Endothelial cell of umbilical vein (primary cell): ENCODE results near the gene UPF1. TPM values are rescaled to one million over a fixed set of nuclear protein-coding genes. Genes with fewer than 3 reads are reported as not detected.

Source experiments
- BruUV-seq: library from RNA; stranded (reverse); fragments of 400-500 nt; replicated peaks from 2 replicates; lab custom pipeline; 2021; lab: Mats Ljungman, UMichigan
- CTCF ChIA-PET: fragments of 300-600, 350-600 bp; sonication (Branson Sonifier 250); formaldehyde crosslinking; loops from one replicate; lab custom pipeline; 2021; ENCODE audit warnings: antibody characterized with exemption, inconsistent platforms; lab: Charles Lee
- POLR2A ChIA-PET: fragments of 300-600, 350-600 bp; sonication (Branson Sonifier 250); formaldehyde crosslinking; loops from one replicate; lab custom pipeline; 2021; ENCODE audit warnings: antibody characterized with exemption, inconsistent platforms; lab: Charles Lee
- DNase-seq: peaks from one replicate; pipeline ENCODE4 v3.0.0-alpha.2; 2011; ENCODE audit warnings: low read depth, low spot score
- FAIRE-seq: peaks from 2 replicates; lab custom pipeline; 2011; peaks lifted over from hg19 to GRCh38; lab: Jason Lieb, UNC
- H2AFZ ChIP-seq: 2 replicates; pipeline ENCODE4 v1.6.0; 2012; ENCODE audit warnings: low read depth, low read length, control low read depth, inconsistent platforms
- H3K27ac ChIP-seq: 2 replicates; pipeline ENCODE4 v1.5.1; 2011; ENCODE audit warnings: low read depth, mild to moderate bottlenecking, control low read depth, low read length, moderate library complexity; ENCODE audit not compliant: insufficient read depth
- H3K27me3 ChIP-seq, 2 experiments: 2 replicates each; pipeline versions ENCODE4 v1.6.0 to v1.6.1; 2011; ENCODE audit warnings: low read length in 2 of 2, mixed read lengths in 1 of 2; ENCODE audit not compliant: control insufficient read depth in 2 of 2, insufficient read depth in 2 of 2
- H3K36me3 ChIP-seq, 2 experiments: 2 replicates in 1 of 2; 3 replicates in 1 of 2; pipeline ENCODE4 v1.5.1; 2011; ENCODE audit warnings: low read length in 2 of 2, mild to moderate bottlenecking in 1 of 2, moderate library complexity in 1 of 2; ENCODE audit not compliant: control insufficient read depth in 2 of 2, insufficient read depth in 2 of 2; ENCODE audit errors: extremely low read depth in 1 of 2
- H3K4me1 ChIP-seq: 3 replicates; pipeline ENCODE4 v1.5.1; 2011; ENCODE audit warnings: mild to moderate bottlenecking, low read length; ENCODE audit not compliant: control insufficient read depth, insufficient read depth; ENCODE audit errors: extremely low read depth
- H3K4me2 ChIP-seq: 2 replicates; pipeline ENCODE4 v1.6.1; 2011; ENCODE audit warnings: low read length, control low read depth, mixed read lengths; ENCODE audit not compliant: insufficient read depth
- H3K4me3 ChIP-seq, 3 experiments: fragments of 200-600 bp in 1 of 3; sonication (generic), shearing (Covaris generic) in 1 of 3; replicated peaks in 1 of 3; 2 replicates each; pipeline ENCODE4 v1.5.1; 2011 to 2016; ENCODE audit warnings: control low read depth in 3 of 3, low read length in 3 of 3, mild to moderate bottlenecking in 2 of 3, inconsistent platforms in 1 of 3, low read depth in 1 of 3, moderate library complexity in 1 of 3; ENCODE audit not compliant: insufficient read depth in 1 of 3
- H3K79me2 ChIP-seq: 2 replicates; pipeline ENCODE4 v1.6.0; 2012; ENCODE audit warnings: low read length, inconsistent platforms; ENCODE audit not compliant: control insufficient read depth, insufficient read depth
- H3K9ac ChIP-seq: replicated peaks from 2 replicates; pipeline ENCODE3; 2011; ENCODE audit warnings: low read length, control low read depth; ENCODE audit not compliant: insufficient read depth; ENCODE audit errors: extremely low read depth
- H3K9me1 ChIP-seq: replicated peaks from 3 replicates; pipeline ENCODE4 v1.6.0; 2011; ENCODE audit warnings: mild to moderate bottlenecking, low read length; ENCODE audit not compliant: control insufficient read depth, insufficient read depth; ENCODE audit errors: extremely low read depth
- H3K9me3 ChIP-seq: replicated peaks from 2 replicates; pipeline ENCODE4 v1.5.1; 2012; ENCODE audit warnings: low read length, inconsistent platforms; ENCODE audit not compliant: control insufficient read depth, insufficient read depth
- H4K20me1 ChIP-seq: replicated peaks from 2 replicates; pipeline ENCODE3; 2011; ENCODE audit warnings: mild to moderate bottlenecking, low read length; ENCODE audit not compliant: control insufficient read depth, insufficient read depth; ENCODE audit errors: extremely low read depth
- EZH2 ChIP-seq: IDR thresholded peaks from 2 replicates; pipeline ENCODE4 v1.6.1; 2012; ENCODE audit warnings: borderline replicate concordance, low read depth, mild to moderate bottlenecking, moderate library complexity, low read length, inconsistent platforms; ENCODE audit not compliant: severe bottlenecking
- FOS ChIP-seq: IDR thresholded peaks from 2 replicates; pipeline ENCODE4 v1.6.1; 2011; ENCODE audit warnings: mild to moderate bottlenecking, low read length, moderate library complexity, borderline replicate concordance; ENCODE audit not compliant: insufficient read depth
- GATA2 ChIP-seq: IDR thresholded peaks from 2 replicates; pipeline ENCODE4 v1.7.0; 2011; ENCODE audit warnings: low read depth, mild to moderate bottlenecking, moderate library complexity, mixed read lengths, low read length; ENCODE audit not compliant: insufficient read length, insufficient read depth
- JUN ChIP-seq: IDR thresholded peaks from 2 replicates; pipeline ENCODE4 v1.6.1; 2011; ENCODE audit warnings: borderline replicate concordance, low read depth; ENCODE audit not compliant: insufficient read length, insufficient read depth
- MYC ChIP-seq: IDR thresholded peaks from one replicate; pipeline ENCODE4 v1.6.1; 2011; ENCODE audit warnings: mild to moderate bottlenecking, low read depth, low read length
- POLR2A ChIP-seq: IDR thresholded peaks from 2 replicates; pipeline ENCODE4 v1.6.1; 2012; ENCODE audit warnings: low read depth, mild to moderate bottlenecking, control low read depth, low read length
- POLR2AphosphoS5 ChIP-seq: IDR thresholded peaks from 2 replicates; pipeline ENCODE4 v1.6.1; 2012; ENCODE audit warnings: low read depth, mild to moderate bottlenecking, control low read depth, low read length, moderate library complexity; ENCODE audit not compliant: insufficient read depth
- dilution Hi-C: fragments of 300-500 bp; cut with MboI; formaldehyde crosslinking; loops from one replicate; pipeline ENCODE4 v1.15.0; 2019; ENCODE audit warnings: low sequenced_read_pairs; ENCODE audit not compliant: extremely low pct_ligation_motif_present
- intact Hi-C: fragments of 100-400 bp; cut with micrococcal nuclease; formaldehyde crosslinking; loops from one replicate; pipeline ENCODE4 v1.10.0; 2022
- polyA plus RNA-seq, 4 experiments: library from polyadenylated mRNA; depleted of rRNA in 3 of 4; stranded (reverse) in 3 of 4; unstranded in 1 of 4; fragments of >200 nt; gene quantifications; 2 replicates each; pipeline versions ENCODE4 v1.2.1 to v1.2.3, GENCODE V29; 2011 to 2012; ENCODE audit warnings: missing spikeins in 1 of 4
- total RNA-seq: library from RNA; stranded (reverse); gene quantifications from 2 replicates; pipeline ENCODE4 v1.2.3, GENCODE V29; 2021
- TF ChIP-seq, protein P1 (sequence below), 2 donors: IDR thresholded peaks; 1 replicate in 1 of 2; 2 replicates in 1 of 2; pipeline ENCODE4 v1.5.1; 2011; ENCODE audit warnings: low read length in 2 of 2, mild to moderate bottlenecking in 2 of 2, moderate library complexity in 2 of 2, control low read depth in 1 of 2, inconsistent platforms in 1 of 2, low read depth in 1 of 2; ENCODE audit not compliant: insufficient read depth in 1 of 2; ENCODE audit errors: extremely low read depth in 1 of 2
- TF ChIP-seq, protein P2 (sequence below): IDR thresholded peaks from 2 replicates; pipeline ENCODE4 v1.6.1; 2011; ENCODE audit not compliant: insufficient read depth, insufficient read length

UPF1 gene
- total and polyA plus RNA-seq, 2 donors (not counting 3 experiments of a cell fraction or from before 2014, with no cell fraction given) = 65.9 to 68.2 TPM

DNA sequence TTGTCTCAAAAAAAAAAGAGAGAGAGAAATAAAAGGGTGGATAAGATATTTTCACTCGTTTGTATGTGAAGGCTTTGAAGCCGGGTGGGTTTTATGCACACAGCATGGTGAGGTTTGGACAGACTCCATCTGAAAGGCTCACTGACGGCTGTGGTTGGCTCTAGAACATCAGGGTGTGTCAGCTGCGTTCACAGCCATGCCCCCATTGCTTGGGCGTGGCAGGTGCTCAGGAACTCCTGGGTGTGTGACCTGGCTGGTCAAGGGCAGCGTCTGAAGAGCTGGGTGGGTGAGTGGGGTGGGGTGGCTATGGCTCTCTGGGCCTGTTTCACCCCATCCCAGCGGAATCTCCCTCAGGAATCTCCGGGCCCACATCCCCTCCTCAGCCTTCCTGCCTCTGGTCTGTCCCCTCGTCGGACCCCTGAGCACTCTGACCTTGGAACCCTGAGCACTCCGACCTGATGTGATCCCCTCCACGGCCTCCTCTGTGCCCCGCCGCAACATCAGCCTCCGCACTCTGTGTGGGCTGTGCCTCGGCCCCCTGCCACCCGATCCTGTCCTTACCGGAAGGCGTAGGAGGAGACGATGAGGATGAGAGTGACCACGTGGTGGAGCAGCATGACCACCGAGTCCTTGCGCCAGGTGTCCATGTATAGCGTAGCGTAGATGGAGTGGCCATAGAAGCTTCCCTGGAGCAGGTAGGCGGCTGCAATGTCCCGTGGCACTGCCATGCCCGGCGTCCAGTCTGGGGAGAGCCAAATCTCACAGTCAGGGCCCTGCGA is 52.0 kb downstream of the UPF1 start:
- no peak overlapping the region for H3K9ac ChIP-seq
- no peaks in the 10 kb centered on the region for H4K20me1 ChIP-seq
- H3K4me2 ChIP-seq = no peak overlapping the region
- dilution Hi-C loops (no loop called here), intact Hi-C loops (no loop called here)
- CTCF ChIA-PET = no interaction called here
- TF ChIP-seq, protein P1, sequence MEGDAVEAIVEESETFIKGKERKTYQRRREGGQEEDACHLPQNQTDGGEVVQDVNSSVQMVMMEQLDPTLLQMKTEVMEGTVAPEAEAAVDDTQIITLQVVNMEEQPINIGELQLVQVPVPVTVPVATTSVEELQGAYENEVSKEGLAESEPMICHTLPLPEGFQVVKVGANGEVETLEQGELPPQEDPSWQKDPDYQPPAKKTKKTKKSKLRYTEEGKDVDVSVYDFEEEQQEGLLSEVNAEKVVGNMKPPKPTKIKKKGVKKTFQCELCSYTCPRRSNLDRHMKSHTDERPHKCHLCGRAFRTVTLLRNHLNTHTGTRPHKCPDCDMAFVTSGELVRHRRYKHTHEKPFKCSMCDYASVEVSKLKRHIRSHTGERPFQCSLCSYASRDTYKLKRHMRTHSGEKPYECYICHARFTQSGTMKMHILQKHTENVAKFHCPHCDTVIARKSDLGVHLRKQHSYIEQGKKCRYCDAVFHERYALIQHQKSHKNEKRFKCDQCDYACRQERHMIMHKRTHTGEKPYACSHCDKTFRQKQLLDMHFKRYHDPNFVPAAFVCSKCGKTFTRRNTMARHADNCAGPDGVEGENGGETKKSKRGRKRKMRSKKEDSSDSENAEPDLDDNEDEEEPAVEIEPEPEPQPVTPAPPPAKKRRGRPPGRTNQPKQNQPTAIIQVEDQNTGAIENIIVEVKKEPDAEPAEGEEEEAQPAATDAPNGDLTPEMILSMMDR (IDR thresholded peaks at IDR 0.05; ENCODE audit: extremely low read depth in 1 of 2, insufficient read depth in 1 of 2, low read depth in 1 of 2, low read length in 2 of 2) = no peak
- TF ChIP-seq POLR2AphosphoS5 (no peak), POLR2A (no peak), GATA2 (no peak), MYC (no peak), FOS (no peak), EZH2 (no peak), JUN (no peak)
- TF ChIP-seq, protein P2, sequence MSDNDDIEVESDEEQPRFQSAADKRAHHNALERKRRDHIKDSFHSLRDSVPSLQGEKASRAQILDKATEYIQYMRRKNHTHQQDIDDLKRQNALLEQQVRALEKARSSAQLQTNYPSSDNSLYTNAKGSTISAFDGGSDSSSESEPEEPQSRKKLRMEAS = no peak
- no peaks in the 10 kb centered on the region for H3K79me2 ChIP-seq
- POLR2A ChIA-PET = interaction anchor here (0.7 kb wide), 1 partner anchor 513 kb away, joined by 4 read pairs; no protein-coding TSS in a partner anchor
- no peaks in the 10 kb centered on the region for H3K9me1 ChIP-seq
- no peak overlapping the region for H2AFZ ChIP-seq
- no peak overlapping the region for H3K4me3 ChIP-seq
- H3K4me1 ChIP-seq = no peaks in the 10 kb centered on the region
- DNase-seq = no peak
- no peaks in the 10 kb centered on the region for H3K9me3 ChIP-seq
- H3K27me3 ChIP-seq = no peaks in the 10 kb centered on the region
- H3K36me3 ChIP-seq = no peaks in the 10 kb centered on the region
- no peak for FAIRE-seq
- no peak overlapping the region for H3K27ac ChIP-seq
- no TSS peak for BruUV-seq
